DMS53 treated with DMSO at 0.1 percent for 48 hours (cell line): ENCODE measurements around the gene MYLK.
"Not testable (repeated sequence)": the region's sequence is repeated elsewhere in the genome, so short reads cannot be mapped to it uniquely, and the experiment has no call there.

Experiments
- DNase-seq: peaks from one replicate; lab custom pipeline; 2025; ENCODE audit not compliant: unreplicated experiment; lab: John Stamatoyannopoulos, UW

MYLK gene, protein sequence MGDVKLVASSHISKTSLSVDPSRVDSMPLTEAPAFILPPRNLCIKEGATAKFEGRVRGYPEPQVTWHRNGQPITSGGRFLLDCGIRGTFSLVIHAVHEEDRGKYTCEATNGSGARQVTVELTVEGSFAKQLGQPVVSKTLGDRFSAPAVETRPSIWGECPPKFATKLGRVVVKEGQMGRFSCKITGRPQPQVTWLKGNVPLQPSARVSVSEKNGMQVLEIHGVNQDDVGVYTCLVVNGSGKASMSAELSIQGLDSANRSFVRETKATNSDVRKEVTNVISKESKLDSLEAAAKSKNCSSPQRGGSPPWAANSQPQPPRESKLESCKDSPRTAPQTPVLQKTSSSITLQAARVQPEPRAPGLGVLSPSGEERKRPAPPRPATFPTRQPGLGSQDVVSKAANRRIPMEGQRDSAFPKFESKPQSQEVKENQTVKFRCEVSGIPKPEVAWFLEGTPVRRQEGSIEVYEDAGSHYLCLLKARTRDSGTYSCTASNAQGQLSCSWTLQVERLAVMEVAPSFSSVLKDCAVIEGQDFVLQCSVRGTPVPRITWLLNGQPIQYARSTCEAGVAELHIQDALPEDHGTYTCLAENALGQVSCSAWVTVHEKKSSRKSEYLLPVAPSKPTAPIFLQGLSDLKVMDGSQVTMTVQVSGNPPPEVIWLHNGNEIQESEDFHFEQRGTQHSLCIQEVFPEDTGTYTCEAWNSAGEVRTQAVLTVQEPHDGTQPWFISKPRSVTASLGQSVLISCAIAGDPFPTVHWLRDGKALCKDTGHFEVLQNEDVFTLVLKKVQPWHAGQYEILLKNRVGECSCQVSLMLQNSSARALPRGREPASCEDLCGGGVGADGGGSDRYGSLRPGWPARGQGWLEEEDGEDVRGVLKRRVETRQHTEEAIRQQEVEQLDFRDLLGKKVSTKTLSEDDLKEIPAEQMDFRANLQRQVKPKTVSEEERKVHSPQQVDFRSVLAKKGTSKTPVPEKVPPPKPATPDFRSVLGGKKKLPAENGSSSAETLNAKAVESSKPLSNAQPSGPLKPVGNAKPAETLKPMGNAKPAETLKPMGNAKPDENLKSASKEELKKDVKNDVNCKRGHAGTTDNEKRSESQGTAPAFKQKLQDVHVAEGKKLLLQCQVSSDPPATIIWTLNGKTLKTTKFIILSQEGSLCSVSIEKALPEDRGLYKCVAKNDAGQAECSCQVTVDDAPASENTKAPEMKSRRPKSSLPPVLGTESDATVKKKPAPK (N-terminal part only)

DNA sequence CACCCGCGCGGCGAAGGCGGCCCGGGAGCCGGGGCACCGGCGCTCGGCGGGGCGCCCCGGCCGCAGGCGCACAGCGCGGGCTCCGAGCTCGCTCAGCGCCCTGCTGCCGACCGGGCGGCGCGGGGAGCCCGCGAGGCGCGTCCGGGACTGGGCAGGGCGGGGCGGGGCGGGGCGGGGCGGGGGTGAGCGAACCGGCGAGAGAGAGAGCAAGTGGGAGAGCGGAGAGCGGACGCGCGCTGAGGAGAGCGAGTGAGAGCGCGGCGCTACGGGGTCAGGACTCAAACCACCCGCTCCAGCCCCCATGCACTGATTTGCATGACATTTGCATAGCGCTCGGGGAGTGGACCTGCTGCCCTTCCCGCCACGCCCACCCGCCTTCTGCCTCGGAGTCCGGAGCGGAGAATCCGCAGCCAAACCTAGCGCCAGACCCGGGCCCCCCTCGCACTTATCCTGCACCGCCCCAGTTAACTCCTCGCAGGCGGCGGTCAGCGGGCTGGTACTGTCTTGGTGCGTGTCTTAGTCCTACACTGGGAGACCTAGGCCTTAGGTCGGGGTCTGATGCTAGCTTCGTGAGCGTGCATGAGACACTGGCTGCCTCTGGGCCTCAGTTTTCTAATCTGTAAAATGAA is at the start of gene MYLK:
Gene MYLK, minus strand, starts transcription at position 130 of the 629 bp plus-strand sequence. CDS start 90,491 bp downstream, outside the sequence.
- DNase-seq: peak; percentile 58

DNA sequence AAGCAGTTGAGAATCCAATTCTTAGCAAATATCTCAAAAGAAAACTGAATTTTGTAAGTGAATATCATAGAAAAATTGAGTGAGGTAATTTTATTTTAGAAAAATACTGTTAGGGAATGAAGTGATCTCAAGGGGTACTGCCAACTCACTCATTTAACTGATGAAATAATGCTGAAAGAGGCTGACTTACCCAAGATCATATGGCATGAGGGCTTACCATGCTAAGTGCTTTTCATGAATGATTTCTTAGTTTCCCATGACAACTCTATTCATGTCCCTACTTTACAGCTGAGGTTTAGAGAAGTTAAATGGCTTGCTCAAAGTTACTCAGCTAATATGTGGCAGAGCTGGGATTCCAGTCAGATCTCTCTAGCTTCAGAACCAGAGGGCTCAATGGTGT is 46.3 kb upstream of the MYLK start:
- DNase-seq: no peak

DNA sequence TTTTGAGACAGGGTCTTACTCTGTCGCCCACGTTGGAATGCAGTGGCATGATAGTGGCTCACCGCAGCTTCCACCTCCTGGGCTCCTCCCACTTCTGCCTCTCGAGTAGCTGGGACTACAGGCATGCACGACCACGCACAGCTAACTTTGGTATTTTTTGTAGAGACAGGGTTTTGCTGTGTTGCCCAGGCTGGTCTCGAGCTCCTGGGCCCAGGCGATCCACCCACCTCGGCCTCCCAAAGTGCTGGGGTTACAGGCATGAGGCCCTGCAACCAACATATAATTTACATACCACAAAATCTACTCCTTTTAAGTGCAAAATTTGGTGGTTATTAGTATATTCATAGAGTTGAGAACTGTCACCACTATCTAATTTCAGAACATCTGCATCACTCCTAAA is 45.2 kb upstream of the MYLK start:
- DNase-seq: no peak

DNA sequence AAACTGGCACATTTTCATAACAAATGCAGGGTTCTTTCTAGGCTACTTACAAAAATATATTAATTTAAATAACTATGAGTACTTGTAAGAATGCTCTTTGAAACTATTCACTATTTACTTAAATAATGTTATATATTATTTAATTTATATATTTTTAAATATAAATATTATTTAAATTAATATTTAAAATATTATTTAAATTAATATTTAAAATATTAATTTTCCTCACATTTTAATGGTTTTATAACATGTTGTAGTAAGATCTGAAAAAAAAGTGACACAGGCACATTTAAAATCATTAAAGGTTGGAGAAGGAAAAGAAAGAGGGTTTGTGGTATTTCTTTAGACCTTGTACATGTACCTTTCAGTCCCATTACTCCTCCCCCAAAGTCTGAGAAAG is 42.3 kb upstream of the MYLK start:
- DNase-seq: no peak

DNA sequence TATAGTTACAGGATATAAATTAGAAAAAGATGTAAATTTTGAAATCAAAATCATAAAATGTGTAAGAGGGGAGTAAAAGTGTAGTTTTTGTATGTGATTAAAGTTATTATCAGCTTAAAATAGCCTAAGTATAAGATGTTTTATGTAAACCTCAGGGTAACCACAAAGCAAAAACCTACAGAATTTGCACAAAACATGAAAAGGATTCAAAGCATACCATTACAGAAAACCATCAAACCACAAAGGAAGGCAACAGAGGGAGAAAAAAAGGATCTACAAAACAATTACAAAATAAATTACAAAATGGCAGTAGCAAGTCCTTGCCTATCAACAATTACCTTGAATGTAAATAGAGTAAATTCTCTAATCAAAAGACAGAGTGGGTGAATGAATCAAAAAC is 36.7 kb upstream of the MYLK start:
- DNase-seq: no peak

DNA sequence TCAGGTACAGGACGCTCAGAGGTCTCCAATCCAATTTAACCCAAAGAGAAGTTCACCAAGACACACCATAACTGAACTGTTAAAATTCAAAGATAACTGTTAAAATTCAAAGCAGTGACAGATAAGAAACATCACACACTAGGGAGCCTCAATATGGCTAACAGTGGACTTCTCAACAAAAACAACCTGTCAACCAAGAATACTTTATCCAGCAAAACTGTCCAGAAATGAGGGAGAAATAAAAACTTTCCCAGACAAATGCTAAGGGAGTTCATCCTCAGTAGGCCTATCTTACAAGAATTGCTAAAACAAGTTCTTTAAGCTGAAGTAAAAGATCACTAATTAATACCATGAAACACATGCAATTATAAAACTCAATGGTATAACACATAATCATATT is 36.3 kb upstream of the MYLK start:
- DNase-seq: no peak

DNA sequence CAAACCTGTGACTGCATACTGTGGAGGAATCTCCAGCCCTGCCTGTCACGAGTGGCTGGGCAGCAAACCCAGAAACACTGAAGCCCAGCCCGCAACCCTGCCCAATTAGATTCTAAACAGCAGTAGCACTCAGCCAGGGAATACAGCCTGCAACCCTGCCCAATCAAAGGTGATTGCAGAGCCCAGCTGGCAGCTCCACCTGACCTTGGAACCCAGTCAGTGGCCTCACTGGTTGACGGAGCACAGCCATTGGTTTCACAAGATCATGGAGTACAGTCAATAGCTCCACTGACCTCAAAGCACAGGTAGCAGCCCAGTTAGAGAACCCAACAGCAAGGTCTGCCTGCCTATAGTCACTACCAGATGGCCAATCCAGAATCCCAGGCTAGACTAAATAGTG is 35.2 kb upstream of the MYLK start:
- DNase-seq: no peak

DNA sequence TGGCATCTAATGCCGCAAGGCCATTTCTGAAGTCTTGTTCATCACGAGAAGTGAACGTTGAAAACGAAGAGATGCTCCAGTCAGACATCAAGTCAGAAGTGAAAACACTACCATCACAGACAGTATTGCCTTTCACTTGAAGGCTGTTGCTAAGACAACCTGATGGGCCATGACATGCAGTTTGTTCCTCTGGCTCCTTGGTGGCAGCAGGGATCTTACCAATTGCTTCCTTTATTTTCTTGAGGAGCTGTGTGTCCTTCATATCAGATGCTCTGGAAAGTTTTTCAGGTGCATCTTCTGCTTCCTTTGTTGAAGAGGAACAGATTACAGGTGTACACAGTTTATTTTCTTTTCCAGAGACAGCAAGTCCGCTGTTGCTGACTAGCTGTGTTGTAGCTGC is 30.7 kb upstream of the MYLK start:
- DNase-seq: no peak

DNA sequence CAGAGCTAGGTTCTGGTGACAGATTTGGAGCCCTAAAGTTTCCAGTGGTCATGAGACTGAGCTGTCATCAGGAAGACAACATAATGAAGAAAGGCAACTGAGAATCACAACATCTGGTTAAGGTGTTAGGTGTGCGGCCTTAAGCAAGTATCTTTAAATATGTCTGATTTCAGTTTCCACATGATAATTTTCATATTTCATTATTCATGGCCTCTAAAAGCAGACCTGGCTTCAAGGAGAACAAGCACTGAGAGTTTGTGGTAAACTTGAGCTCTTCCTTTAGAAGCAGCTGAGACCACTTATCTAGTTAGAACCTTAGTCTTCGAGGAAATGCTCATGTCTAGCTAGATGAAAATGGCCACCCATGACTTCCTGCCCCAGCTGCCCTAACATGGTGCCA is 25.7 kb upstream of the MYLK start:
- no peak for DNase-seq

DNA sequence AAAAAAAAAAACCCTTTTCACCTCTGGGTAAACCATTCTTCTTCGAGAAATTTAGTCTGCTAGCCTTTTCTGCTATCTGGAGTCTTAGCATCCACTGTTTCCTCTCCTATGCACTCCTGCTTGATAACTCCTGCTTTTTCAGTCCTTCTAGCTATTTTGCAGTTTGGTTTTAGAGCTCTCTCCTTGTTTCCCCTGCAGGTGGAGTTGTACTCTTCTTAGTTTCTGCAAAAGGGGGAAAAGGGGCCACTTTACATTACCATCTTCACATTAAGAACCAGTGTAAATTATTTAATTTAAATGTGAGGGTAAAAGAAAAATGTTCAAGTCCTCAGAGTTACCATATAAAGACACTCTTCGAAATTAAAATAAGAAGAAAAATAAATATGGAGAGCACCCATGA is 23.6 kb upstream of the MYLK start:
- no peak for DNase-seq

DNA sequence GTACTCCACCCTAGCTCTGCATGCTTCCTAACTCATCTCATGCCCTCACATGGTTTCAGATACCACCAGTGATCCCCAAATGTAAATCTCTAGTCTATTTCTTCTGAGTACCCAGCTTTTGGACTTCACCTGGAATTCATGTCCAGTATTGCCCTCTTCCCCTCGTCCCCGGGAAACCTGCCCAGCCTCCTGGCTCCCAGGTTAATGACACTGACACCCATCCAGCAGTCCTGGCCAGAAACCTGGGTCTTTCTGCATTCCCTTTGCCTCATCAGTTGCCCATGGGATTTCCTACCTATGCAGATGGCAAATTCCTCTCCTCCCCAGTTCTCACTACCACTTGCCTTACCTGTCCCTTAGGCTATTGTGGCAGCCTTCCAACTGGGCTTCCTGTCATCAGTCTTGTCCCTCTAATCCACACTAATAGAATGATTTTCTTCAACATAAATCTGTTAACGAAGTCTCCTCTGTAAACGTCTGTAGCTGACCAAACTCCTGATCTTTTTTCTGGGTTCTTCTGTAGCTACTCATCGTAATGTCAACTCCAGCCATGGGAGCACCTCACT is 15.3 kb upstream of the MYLK start:
- no peak for DNase-seq

DNA sequence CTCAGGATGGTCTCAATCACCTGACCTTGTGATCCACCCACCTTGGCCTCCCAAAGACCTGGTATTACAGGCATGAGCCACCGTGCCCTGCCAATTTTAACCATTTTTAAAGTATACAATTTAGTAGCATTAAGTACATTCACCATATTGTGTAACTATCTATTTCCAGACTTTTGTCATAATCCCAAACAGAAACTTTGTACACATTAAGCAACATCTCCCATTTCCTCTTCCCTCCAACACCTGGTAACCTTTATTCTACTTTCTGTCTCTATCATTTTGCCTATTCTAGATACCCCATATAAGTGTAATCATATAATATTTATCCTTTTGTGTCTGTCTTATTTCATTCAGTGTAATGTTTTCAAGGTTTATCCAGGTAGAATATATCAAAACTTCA is 8.9 kb upstream of the MYLK start:
- DNase-seq: no peak

DNA sequence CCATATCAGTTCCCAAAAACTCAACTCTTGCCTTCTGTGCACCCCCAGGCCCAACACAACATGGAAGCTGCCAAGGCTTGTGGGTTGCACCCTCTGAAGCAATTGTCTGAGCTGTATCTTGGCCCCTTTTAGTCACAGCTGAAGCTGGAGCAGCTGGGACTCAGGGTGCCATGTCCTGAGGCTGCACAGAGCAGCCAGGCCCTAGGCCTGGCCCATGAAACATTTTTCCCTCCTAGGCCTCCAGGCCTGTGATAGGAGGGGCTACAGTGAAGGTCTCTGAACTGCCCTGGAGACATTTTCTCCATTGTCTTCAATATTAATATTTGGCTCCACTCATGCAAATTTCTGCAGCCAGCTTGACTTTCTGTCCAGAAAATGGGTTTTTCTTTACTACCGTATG is 8.1 kb upstream of the MYLK start:
- DNase-seq: no peak

DNA sequence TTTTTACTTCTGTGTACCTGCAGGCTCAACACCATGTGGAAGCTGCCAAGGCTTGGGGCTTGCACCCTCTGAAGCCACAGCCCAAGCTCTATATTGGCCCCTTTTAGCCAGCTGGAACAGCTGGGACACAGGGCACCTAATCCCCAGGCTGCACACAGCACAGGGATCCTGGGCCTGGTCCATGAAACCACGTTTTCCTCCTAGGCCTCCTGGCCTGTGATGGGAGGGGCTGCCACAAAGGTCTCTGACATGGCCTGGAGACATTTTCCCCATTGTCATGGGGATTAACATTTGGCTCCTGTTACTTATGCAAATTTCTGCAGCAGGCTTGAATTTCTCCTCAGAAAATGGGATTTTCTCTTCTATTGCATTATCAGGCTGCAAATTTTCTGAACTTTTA is 6.9 kb upstream of the MYLK start:
- not testable (repeated sequence) for DNase-seq

DNA sequence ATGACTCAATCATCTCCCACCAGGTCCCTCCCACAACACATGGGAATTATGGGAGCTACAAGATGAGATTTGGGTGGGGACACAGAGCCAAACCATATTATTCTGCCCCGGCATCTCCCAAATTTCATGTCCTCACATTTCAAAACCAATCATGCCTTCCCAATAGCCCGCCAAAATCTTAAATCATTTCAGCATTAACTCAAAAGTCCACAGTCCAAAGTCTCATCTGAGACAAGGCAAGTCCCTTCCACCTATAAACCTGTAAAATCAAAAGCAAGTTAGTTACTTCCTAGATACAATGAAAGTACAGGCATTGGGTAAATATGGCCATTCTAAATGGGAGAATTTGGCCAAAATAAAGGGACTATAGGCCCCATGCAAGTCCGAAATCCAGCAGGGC is 6.0 kb upstream of the MYLK start:
- not testable (repeated sequence) for DNase-seq

DNA sequence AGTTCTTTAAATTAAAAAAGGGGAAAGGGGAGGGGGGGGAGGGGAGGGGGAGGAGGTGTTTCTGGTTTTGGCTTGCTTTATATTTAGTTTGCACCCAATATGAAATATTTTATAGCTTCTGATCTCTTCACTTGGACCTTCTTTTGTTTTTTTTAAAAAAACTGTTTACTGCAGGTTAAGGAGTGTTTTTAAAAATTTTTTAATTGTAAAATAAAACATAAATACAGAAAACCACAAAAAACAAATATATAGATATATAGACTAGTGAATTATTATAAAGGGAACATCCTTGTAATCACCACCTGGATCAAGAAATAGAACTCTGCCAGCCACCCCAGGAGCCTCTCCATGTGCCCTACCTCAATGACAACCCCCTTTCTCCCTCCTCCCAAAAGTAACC is 861 bp upstream of the MYLK start:
- DNase-seq: no peak

DNA sequence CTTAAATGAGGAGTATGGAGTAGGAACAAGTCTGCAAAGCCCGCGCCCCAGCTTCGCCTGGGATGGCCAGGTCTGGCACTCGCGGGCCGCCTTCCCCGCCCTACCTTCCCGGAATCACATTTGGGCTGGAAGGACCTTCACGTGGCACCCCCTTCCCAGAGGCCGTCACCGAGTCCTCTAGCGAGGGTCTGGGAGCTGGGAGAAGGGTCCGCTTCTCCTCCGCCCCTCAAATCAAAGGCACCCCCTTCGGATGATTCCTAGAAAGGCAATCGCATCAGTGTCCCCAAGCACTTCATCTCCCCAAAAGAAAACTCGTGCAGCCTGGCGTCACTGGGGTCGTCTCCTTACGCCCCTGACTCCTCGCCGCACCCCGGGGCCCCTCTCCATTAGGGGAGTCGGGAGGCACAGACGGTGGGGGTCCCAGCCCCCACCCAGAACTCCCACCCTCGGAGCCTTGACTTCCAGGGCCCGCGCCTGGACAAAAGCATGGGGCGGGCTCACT is 380 bp downstream of the MYLK start:
- DNase-seq: no peak

DNA sequence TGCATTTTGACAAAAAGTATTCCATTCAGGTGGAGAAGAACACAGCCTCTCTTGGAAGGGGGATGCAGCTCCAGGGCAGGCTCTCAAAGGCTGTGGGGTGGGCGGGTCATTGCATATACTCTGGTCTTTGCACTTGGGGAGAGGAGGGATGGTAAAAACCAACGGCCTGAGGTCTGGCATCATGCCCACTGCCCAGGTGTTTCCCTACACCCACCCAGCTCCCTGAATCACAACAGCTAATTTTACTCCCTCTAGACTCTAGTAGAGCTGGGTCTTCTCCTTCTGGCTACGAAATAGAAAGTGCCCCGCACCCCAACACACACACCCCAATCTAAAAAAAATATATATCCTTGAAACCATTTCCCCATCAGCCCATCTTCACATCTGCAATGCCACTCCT is 1.0 kb downstream of the MYLK start:
- DNase-seq: no peak

DNA sequence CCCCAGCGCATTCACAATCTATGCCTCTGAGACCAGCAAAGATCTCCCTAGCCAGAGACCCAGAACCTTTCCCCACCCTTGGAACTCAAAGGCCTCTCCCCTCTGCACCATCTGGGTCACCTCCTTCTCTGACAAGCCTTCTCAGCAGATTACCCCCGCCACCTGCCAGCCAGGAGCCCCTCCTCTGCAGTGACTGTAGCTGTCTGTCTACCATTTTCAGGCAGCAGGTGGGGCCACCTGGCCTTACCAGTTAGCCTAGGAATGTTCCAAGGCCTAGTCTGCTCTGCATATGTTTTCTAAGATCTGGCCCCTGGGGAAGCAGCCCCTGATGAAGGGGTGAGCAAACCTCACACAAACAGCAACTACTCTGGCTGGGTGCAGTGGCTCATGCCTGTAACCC is 2.4 kb downstream of the MYLK start:
- DNase-seq: no peak

DNA sequence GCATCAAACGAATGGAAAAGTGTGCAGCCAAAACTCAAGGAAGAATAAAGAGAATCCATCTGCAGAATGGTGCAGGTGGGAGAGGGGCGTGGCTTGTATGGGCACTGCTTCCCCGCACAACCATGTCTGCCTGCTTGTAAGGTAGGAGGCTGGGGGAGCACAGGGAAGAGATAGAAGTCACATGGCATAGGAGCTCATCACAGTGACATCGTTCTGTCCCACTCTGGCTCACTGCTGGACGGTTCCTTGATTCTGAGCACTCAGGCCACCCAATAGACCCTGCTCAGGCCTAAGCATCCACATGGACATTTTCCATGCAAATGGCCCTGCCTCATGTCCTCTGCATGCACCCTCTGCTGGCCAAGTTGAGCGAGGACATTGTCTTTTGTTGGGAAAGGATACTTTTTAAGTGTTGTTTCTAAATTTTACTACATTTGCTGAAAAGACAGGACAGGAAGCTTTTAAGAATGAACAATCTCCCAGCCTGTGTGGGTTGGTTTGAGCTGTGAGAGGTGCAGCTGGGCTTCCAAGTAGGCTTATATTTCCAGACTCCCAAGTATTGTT is 3.1 kb downstream of the MYLK start:
- no peak for DNase-seq
